ENCODE data around the gene NUDT3.

GRCh38 chr6:34242252-34243130, 150.0 kb downstream of the NUDT3 start:
- TF ChIP-seq CTCF (IDR thresholded peaks at IDR 0.05), result no peak
- no peak for TF ChIP-seq POLR2A (IDR thresholded peaks at IDR 0.05)
